GM13976 (cell line): Measurements from ENCODE around the gene CNTNAP5.

Experiments
- DNase-seq: peaks from one replicate; pipeline ENCODE4 v3.0.0; 2012; ENCODE audit warnings: low spot score
- CTCF ChIP-seq: IDR thresholded peaks from 2 replicates; pipeline ENCODE4 v1.5.1; 2012; ENCODE audit warnings: borderline replicate concordance, mild to moderate bottlenecking; ENCODE audit not compliant: insufficient read depth; ENCODE audit errors: extremely low read depth, missing control alignments, control extremely low read depth
- in situ Hi-C: fragments of 300-500 bp; cut with MboI; formaldehyde crosslinking; loops from one replicate; pipeline ENCODE4 v1.12.0; 2022; ENCODE audit warnings: low sequenced_read_pairs, mixed read lengths, inconsistent platforms; ENCODE audit not compliant: unreplicated experiment

CNTNAP5 gene

GRCh38 chr2:124762388-124762787 is 737.3 kb downstream of the CNTNAP5 start:
- TF ChIP-seq CTCF, result no peak
- DNase-seq, result no peak
- in situ Hi-C loops, result no loop called here

- TF ChIP-seq CTCF, result no peak
- DNase-seq, result no peak
- in situ Hi-C loops, result no loop called here
These were observed 738.5 kb downstream of the CNTNAP5 start for GRCh38 chr2:124763611-124764010.

GRCh38 chr2:124774781-124775180 is 749.7 kb downstream of the CNTNAP5 start:
- no peak for DNase-seq
- in situ Hi-C loops, result no loop called here
- no peak for TF ChIP-seq CTCF

GRCh38 chr2:124776332-124776731 is 751.2 kb downstream of the CNTNAP5 start:
- no peak for DNase-seq
- TF ChIP-seq CTCF, result no peak
- in situ Hi-C loops, result no loop called here

- in situ Hi-C loops, result no loop called here
- no peak for DNase-seq
- TF ChIP-seq CTCF, result no peak
These were observed 753.0 kb downstream of the CNTNAP5 start for GRCh38 chr2:124778076-124778475.

- in situ Hi-C loops, result no loop called here
- no peak for TF ChIP-seq CTCF
- no peak for DNase-seq
These were observed 771.6 kb downstream of the CNTNAP5 start for GRCh38 chr2:124796647-124797046.

GRCh38 chr2:124797049-124797448 is 772.0 kb downstream of the CNTNAP5 start:
- TF ChIP-seq CTCF, result no peak
- no peak for DNase-seq
- in situ Hi-C loops, result no loop called here
